Type B pancreatic cell (in vitro differentiated cells): ENCODE measurements around the gene SPOUT1. TPM values are rescaled to one million over a fixed set of nuclear protein-coding genes. Genes with fewer than 3 reads are reported as not detected.

Source experiments
- DNase-seq: peaks from one replicate; pipeline ENCODE4 v3.0.0; 2021; ENCODE audit warnings: mixed read lengths; ENCODE audit not compliant: unreplicated experiment; ENCODE audit errors: extremely low spot score
- H3K27ac Mint-ChIP-seq: 2 replicates; pipeline ENCODE4 v1.8.0; 2021; ENCODE audit warnings: mild to moderate bottlenecking, mixed read lengths
- H3K27me3 Mint-ChIP-seq: 2 replicates; pipeline ENCODE4 v1.8.0; 2021; ENCODE audit warnings: mixed read lengths
- H3K36me3 Mint-ChIP-seq: 2 replicates; pipeline ENCODE4 v1.8.0; 2021; ENCODE audit warnings: mixed read lengths
- H3K4me1 Mint-ChIP-seq: one replicate; pipeline ENCODE4 v1.8.0; 2021; ENCODE audit warnings: mixed read lengths; ENCODE audit not compliant: unreplicated experiment
- H3K4me3 Mint-ChIP-seq: 2 replicates; pipeline ENCODE4 v1.8.0; 2021; ENCODE audit warnings: mild to moderate bottlenecking, mixed read lengths
- H3K9me3 Mint-ChIP-seq: 2 replicates; pipeline ENCODE4 v1.8.0; 2021; ENCODE audit warnings: mixed read lengths
- CTCF ChIP-seq: fragments of 200-600 bp; sonication (generic); conservative IDR thresholded peaks from 2 replicates; pipeline ENCODE4 v1.5.0; 2021; ENCODE audit warnings: antibody characterized with exemption, mild to moderate bottlenecking
- total RNA-seq: library from RNA; stranded (reverse); gene quantifications from 2 replicates; pipeline ENCODE4 v1.2.1, GENCODE V29; 2021; ENCODE audit warnings: low replicate concordance

SPOUT1 gene
- total RNA-seq, 1 donor from 2014 or later: 53.4 TPM

GRCh38 chr9:128828267-128828666 is 1.3 kb downstream of the SPOUT1 start:
- Mint-ChIP-seq H3K27me3 (no peaks in the 10 kb centered on the region), H3K36me3 (no peaks in the 10 kb centered on the region), H3K9me3 (no peaks in the 10 kb centered on the region), H3K4me1 (peaks cover 8% of the 10 kb centered on the region), H3K4me3 (peak overlapping the region; percentile 97), H3K27ac (no peak overlapping the region)
- no peak for DNase-seq
- TF ChIP-seq CTCF: no peak

GRCh38 chr9:128825923-128826700 is 3.5 kb downstream of the SPOUT1 start:
- no peaks in the 10 kb centered on the region for H3K36me3 Mint-ChIP-seq
- H3K4me3 Mint-ChIP-seq: no peak overlapping the region

GRCh38 chr9:128824911-128825310 is 4.7 kb downstream of the SPOUT1 start:
- H3K4me1 Mint-ChIP-seq: peaks cover 9% of the 10 kb centered on the region
- no peak overlapping the region for H3K27ac Mint-ChIP-seq
- no peak overlapping the region for H3K4me3 Mint-ChIP-seq
- no peak for DNase-seq
- no peaks in the 10 kb centered on the region for H3K9me3 Mint-ChIP-seq
- H3K36me3 Mint-ChIP-seq: no peaks in the 10 kb centered on the region
- no peak for TF ChIP-seq CTCF
- H3K27me3 Mint-ChIP-seq: no peaks in the 10 kb centered on the region

More at GRCh38 chr9:128825923-128826700, 3.5 kb downstream of the SPOUT1 start:
- H3K27ac Mint-ChIP-seq: no peak overlapping the region
- peaks cover 8% of the 10 kb centered on the region for H3K4me1 Mint-ChIP-seq
- no peaks in the 10 kb centered on the region for H3K9me3 Mint-ChIP-seq
- H3K27me3 Mint-ChIP-seq: no peaks in the 10 kb centered on the region
- DNase-seq: no peak
- TF ChIP-seq CTCF: peak; percentile 45

- Mint-ChIP-seq H3K4me3 (no peak overlapping the region), H3K36me3 (no peaks in the 10 kb centered on the region), H3K27me3 (no peaks in the 10 kb centered on the region), H3K4me1 (peaks cover 15% of the 10 kb centered on the region), H3K27ac (no peak overlapping the region), H3K9me3 (no peaks in the 10 kb centered on the region)
- no peak for DNase-seq
- TF ChIP-seq CTCF: no peak
Measured at GRCh38 chr9:128823903-128824406, 5.6 kb downstream of the SPOUT1 start.

GRCh38 chr9:128823362-128823902 is 6.2 kb downstream of the SPOUT1 start:
- no peak for TF ChIP-seq CTCF
- Mint-ChIP-seq H3K4me1 (peaks cover 9% of the 10 kb centered on the region), H3K36me3 (no peaks in the 10 kb centered on the region), H3K9me3 (no peaks in the 10 kb centered on the region), H3K27me3 (no peaks in the 10 kb centered on the region), H3K27ac (no peak overlapping the region), H3K4me3 (no peak overlapping the region)
- no peak for DNase-seq
